B cell (primary cell): ENCODE results near the gene GFOD1.

ENCODE experiments used
- CTCF ChIP-seq: fragments of 200-600 bp; IDR thresholded peaks from one replicate; pipeline ENCODE4 v1.8.0; 2022; ENCODE audit warnings: antibody characterized with exemption, mild to moderate bottlenecking
- EZH2 ChIP-seq: IDR thresholded peaks from 2 replicates; pipeline ENCODE4 v1.6.1; 2012; ENCODE audit warnings: borderline replicate concordance, low read depth, mild to moderate bottlenecking, moderate library complexity, low read length; ENCODE audit not compliant: insufficient read depth, poor library complexity, severe bottlenecking

DNA sequence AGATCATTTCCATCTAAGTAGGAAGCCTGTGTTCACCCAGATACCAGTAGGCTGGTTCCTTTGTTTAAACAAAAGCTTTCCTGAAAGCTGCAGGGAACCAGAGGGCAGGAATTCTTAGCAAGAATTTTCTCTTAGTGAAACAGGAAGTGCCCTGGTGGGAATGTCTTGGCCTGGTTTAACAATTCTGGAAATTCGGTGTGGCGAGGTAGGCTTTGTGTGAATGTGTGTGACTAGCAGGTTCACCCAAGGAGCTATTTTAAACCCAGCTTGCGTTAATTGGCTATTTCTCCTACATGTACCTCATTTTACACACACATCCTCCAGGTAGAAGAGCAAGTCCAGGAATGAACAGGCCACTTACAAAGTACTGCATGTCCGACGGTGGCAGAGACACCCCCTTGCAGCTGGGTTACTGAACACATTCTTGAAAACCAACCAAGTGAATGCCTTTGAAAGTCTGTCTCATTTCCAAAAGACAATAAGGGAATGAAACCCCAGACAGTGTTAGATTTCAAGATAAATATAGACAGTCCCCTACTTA is 64.6 kb downstream of the GFOD1 start:
- TF ChIP-seq CTCF, result no peak
- TF ChIP-seq EZH2, result no peak
